Hematopoietic multipotent progenitor cell treated with erythropoietin and hydrocortisone succinate and interleukin-3 and kit ligand, for 8 days (in vitro differentiated cells): ENCODE results near the gene IMMP2L.
"Not testable (repeated sequence)": the region's sequence is repeated elsewhere in the genome, so short reads cannot be mapped to it uniquely, and the experiment has no call there.

ENCODE experiments used
- DNase-seq: peaks from one replicate; pipeline ENCODE4 v3.0.0-alpha.2; 2015

IMMP2L gene

DNA sequence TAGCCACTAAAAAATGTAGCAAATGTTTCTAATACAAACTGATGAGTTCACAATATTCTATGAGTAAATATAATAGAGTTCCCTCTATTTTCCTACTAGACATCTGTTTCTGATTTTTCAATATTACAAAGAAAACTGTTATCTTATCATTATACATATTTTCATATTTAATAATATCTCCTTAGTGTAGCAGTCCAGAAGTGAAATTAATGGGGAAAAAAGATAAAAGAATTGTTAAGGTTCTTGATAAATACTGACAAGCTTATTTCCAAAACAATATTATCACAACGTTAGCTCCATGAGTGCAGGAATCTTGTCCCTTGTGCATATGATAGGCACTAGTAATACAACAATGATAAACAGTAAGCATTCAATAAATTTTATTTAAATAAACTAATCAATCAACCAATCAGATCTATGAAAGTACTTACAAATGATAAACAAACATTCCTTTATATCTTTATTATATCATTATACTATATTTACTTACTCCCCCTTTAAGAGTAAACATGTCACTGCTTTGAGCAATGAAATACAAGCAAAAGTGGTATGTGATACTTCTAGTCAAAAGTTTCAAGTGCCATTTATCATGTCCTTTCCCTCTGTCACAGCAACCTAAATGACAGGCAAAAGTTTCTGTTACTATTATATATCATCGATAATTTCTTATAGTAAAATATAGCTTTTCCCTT is 103.1 kb downstream of the IMMP2L start:
- no peak for DNase-seq

DNA sequence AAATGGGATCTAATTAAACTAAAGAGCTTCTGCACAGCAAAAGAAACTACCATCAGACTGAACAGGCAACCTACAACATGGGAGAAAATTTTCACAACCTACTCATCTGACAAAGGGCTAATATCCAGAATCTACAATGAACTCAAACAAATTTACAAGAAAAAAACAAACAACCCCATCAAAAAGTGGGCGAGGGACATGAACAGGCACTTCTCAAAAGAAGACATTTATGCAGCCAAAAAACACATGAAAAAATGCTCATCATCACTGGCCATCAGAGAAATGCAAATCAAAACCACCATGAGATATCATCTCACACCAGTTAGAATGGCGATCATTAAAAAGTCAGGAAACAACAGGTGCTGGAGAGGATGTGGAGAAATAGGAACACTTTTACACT is 111.6 kb downstream of the IMMP2L start:
- not testable (repeated sequence) for DNase-seq

DNA sequence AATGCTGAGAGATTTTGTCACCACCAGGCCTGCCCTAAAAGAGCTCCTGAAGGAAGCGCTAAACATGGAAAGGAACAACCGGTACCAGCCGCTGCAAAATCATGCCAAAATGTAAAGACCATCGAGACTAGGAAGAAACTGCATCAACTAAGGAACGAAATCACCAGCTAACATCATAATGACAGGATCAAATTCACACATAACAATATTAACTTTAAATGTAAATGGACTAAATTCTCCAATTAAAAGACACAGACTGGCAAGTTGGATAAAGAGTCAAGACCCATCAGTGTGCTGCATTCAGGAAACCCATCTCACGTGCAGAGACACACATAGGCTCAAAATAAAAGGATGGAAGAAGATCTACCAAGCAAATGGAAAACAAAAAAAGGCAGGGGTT is 114.8 kb downstream of the IMMP2L start:
- not testable (repeated sequence) for DNase-seq

DNA sequence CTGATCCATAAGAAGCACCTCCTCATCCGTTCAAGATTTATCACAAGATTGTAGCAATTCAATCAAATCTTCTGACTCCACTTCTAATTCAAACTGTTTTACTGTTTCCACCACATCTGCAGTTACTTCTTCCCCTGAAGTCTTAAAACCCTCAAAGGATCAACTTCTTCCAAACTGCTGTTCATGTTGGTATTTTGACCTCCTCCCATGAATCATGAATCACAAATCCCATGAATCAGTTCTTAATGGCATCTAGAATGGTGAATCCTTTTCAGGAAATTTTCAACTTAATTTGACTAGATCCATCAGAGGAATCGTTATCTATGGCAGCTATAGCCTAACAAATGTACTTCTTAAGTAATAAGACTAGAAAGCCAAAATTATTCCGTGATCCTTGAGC is 122.3 kb downstream of the IMMP2L start:
- DNase-seq: no peak

DNA sequence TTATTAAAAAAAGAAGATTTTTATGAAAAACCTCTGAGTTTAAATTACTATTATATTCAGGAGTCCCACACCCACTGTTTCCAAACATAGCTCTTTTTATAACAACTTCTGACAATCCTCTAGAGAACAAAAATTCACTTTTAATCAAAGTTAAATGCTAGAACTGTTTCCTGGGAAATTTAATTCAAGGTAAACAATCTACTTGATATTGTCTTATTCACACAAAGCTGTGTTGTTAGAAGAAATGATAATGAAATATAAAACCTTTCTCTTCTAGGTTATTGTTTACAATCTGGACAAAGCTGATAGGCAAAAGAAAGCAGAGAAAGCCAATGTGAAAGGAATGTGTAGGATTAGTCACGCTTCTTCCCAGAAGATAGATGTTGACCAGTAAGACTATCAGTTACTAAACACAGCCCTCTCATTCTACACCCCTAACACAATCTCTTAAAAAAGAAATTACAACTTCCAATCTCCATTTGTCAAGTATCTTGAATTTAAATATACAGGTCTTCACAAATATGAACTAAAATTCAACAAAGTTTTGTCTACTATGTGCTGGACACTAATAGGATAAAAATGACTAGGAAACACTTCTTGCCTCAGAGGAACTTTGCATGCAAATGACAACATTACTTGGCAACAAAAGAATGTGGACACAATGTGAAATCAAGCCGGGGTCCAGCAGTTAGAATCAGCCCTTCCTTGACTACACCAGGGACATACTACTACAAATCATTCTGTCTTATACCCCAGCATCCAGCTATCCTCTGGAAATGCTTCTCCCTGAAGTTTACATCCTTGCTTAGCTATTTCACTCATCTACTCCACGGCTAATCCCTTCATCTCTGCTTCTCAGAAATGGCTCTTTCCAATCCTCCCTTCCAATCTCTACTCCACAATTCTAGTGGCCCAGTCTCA is 123.7 kb downstream of the IMMP2L start:
- DNase-seq: peak; percentile 65

DNA sequence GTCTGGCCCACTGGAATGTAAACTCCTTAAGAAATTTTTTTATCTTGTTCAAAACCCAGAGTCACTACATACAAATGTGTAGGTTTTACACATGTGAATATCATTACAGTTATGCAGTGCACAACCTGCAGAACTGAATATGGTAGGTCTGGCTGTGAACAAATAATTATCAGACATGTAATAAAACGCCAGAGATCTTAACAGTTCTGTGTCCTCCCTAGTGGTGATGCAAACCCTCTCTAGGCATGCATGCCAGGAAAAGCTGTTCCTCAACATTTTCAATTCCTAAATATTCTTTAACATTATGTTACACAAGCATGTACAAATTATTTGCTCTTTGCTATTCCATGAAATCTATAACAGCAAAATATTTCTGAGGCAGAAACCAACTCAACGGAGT is 124.6 kb downstream of the IMMP2L start:
- DNase-seq: no peak

DNA sequence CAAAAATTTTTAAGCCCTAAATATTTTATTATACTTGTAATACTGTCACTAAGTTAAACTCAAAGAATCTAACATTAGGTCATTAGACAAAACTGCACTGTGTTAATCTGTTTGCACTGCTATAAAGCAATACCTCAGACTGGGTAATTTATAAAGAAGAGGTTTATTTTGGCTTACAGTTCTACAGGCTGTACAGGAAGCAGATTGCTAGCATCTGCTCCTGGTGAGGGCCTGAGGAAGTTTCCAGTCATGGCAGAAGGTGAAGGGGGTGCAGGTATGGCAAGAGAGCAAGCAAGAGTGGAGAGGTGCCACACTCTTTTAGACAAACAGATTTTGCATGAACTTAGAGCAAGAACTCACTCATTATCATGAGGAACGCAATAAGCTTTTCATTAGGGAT is 125.7 kb downstream of the IMMP2L start:
- DNase-seq: no peak

DNA sequence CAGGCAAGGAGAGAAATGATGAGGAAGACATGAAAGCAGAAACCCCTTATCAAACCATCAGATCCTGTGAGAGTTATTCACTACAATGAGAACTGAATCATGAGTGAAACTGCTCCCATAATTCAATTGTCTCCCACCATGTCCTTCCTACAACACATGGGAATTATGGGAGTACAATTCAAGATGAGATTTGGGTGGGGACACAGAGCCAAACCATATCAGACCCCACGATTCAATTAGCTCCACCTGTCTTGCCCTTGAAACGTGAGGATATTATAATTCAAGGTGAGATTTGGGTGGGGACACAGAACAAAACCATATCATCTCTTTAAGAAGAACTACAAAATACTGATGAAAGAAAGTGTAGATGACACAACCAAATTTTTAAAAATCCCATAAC is 128.9 kb downstream of the IMMP2L start:
- DNase-seq: no peak

DNA sequence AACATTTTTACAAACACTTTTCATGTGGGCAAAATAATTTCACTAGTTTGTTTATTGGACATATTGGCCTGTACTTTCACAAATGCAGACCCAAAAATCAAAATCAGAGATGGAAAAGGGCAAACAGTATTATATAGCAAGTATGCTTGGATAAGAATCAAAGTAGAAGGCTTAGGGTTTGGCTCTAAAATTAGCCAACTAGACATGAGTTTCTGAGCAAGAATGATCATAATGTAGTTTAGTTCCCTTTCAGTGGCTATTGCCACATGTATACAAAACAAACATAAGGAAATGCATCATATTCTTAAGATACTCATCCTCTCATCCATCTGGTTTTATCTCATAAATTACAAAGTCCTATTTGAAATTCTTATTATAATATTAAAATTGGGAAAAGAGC is 132.5 kb downstream of the IMMP2L start:
- no peak for DNase-seq

DNA sequence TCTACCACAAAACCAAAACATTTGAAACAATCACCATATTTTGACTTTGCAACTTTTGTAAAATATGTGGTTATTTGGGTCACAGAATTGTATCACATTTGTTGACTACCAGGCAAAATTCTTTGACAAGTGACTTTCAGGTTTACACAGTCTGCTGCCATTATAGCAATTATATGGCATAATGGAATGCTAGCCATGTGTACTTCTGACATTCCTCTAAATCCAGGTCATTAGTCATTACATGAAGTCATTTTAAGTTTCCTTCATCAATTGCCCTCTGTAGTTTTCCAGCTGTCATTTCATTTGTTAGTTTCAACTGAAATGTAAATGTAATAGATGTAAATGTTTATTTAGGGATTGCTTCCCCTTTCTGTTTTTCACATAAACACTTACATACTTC is 137.5 kb downstream of the IMMP2L start:
- DNase-seq: no peak

DNA sequence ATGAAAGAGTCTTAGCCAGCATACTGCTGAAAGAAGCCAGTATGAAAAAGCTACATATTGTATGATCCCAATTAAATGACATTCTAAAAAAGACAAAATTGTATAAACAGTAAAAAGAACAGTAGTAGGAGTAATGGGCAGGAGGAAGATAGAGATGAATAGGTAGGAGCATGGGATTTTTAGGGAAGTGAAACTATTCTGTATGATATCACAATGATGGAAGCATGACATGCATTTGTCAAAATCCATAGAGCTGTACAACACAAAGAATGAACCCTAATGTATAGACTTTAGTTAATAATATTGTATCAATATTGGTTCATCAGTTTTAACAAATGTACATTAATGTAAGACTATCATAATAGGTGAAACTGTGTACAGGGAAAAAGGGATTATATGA is 147.9 kb downstream of the IMMP2L start:
- DNase-seq: no peak

DNA sequence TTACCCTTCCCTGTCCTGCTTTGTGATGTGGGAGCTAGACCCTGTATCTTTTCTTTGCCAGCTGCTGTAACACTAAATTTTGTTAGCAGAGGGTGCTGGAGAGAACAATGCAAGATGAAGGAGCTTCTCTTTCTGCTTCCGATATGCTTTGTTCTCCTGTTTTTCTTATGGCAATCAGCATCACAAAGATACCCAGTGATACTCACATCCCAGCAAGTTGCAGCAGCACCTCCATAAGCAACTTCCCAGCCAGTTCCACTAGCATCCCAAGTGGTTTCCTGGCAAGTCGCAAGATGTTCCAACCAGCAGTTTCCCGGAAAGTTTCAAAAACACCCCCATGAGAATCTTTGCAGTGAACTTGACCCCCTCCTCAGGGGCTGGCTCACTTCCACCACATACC is 148.6 kb downstream of the IMMP2L start:
- no peak for DNase-seq

DNA sequence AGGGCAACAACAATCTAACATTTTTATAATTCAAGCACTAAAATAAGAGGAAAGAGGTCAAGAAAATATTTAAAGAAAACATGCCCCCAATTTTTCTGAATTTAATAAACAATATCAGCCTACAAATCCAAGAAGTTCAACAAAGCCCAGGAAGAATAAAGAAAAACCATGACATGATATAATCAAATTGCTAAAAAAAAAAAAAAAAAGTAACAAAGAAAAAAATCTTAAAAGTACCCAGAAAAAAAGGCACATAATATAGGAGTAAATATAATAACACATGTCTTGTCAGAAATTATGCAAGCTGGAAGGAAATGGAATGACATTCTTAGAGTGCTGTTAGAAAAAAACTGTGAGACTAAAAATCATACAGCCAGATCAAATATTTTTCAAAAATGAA is 151.4 kb downstream of the IMMP2L start:
- DNase-seq: no peak

DNA sequence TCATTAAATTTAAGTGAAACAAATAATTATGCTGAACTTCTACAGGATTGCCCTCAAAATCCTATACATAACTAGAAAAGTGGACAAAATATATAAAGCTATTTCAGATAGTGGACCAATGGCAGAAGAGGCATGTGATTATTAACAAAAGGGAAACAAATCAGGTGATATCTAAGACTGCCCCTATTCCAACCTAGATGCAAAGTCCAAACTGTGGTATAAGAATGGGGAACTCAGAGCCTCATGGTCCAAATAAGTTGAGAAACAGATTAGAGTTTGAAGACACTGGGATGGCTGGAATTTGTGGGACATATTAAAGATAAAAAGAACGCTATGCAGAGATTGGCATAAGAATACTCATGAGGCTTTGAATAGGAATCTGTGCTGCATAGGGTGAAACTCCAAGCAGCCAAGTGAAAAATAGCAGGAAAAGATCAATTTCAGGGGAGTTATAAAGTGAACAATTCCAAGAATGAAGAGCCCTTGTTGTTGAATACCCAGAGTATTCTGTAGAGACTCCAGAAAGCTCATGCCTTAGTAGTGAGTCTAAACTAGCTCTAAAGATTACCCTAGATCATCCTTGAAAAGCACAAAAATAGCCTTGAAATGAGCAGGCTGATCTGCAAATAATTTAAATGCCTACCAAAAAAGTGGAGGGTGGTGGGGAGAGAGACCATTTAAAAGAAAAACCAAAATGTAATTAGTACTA is 152.4 kb downstream of the IMMP2L start:
- no peak for DNase-seq

DNA sequence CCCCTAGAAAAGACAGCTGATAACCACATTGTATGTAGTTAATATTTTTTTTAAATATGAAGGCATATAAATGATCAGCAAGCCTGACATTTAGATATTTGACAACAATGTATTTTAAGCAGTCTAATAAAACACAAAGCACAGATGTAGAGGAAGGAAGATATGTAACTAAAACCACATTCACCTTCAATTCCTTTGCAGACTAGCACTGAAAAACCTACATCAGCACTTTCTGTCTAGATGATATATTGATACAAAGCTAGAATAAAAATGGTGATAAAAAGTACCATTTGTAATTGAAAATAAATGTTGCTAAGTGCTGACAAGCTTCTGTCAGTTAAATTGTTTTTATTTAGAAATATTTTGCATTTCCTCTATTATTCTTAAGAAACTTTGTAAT is 153.6 kb downstream of the IMMP2L start:
- DNase-seq: no peak

DNA sequence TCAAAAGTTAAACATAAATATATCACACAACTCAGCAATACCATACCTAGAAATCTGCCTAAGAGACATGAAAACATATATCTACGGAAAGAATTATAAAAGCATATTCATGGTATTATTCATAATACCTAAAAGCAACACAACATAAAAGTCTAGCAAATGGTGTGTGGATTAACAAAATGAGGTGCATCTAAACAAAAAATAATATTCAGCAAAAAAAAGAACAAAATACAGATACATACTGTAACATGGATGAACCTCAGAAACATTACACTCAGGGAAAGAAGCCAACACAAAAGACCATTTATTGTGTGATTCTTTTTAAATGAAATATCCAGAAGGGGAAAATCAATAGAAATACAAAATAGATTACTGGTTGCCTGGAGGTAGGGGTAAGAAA is 155.0 kb downstream of the IMMP2L start:
- DNase-seq: no peak

DNA sequence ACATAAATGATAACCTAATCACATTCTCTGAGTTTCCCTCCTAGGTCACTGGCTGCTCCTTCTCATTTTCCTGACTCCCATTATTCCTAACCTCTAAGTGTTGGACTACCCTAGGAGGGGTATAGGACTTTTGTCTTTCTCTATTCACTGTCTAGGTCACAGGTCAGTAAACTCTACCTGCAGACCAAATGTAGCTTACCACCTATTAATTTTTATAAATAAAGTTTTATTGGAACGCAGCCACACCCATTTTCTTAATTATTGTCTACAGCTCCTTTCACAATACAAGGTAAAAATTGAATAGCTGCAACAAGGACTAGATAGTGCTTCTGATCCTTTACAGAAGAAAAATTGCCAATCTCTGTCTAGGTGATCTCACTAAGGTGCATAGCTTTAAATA is 156.7 kb downstream of the IMMP2L start:
- DNase-seq: no peak

DNA sequence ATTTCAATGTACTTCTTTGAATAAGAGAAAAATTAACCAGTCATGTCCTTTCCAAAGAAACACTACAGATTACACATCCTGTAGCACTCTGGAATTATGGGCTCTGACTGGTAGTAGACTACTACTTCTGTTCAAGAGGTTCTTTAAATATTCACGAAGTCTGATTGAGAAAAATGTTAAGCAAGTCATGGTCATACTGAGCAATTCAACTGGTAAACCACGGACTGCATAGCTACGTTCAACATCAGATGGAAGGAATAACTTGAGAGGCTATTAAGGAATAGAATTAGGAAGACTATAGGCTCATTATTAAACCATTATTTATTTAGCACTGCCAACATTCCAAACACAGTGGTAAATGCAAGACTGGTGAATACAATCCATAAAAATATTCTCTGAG is 160.8 kb downstream of the IMMP2L start:
- no peak for DNase-seq

DNA sequence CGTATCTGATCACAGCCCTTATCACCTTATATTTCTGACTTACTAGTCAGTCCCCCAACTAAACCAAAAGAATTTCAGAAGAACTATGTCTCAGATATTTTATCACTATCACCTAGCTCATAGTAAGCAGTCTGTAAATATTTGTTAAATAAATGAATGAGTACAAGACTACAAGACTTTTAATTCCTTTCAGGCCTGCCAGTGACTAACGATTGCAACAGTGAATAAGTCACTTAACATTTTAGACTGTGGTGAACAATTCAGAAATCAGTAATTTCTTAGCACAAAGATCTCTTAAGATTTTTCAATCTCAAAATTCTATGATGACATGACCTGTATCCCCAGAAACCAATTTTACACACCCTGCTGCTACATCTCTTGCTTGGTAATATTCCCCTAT is 162.2 kb downstream of the IMMP2L start:
- no peak for DNase-seq

DNA sequence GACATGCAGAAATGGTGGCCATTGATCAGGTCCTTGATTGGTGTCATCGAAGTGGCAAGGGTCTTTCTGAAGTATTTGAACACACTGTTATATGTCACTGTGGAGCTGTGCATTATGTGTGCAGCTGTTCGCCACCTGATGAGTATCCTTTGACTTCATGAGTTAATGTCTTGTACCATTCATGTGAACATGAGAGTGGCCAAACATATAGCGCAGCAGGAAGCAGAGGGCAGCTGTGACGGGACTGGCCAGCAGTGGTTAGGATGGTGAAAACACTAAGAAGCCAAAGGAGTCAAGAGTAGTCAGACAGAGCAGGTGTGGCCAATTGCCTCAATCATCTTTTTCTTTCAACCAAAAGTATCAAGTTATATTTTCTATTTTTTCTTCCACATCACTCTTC is 167.4 kb downstream of the IMMP2L start:
- no peak for DNase-seq

DNA sequence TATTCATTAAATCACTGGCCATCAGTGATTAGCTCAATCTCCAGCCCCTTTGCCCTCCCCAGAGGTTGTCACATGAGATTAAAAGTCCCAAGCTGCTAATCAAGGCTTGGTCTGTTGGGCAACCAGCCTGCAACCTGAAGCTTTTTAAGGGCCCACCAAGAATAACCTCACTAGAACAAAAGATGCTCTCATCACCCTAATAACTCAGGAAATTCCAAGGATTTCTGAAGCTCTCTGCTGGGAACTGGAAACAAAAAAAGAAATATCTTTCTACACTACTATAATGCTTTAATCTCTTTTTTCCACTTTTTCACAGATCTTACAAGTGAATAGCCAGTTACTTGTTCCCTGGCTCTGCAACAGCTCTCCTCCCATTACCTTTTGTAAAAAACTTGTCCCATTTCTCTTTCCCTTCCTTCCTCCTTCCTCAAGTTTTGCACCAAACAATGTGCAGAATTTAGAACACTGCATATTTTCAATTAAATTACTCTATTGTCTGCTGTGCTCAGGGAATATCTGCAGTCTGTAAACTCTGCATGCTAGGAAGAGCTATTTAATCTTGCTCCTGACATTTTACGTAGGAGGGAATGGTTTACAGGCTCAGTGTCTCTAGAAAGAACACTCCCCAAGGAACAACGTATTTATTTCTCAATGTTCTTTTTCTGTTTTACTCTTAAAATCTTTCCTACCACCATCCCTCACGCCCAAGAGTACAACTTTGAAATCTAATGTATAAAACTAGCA is 169.1 kb downstream of the IMMP2L start:
- no peak for DNase-seq

DNA sequence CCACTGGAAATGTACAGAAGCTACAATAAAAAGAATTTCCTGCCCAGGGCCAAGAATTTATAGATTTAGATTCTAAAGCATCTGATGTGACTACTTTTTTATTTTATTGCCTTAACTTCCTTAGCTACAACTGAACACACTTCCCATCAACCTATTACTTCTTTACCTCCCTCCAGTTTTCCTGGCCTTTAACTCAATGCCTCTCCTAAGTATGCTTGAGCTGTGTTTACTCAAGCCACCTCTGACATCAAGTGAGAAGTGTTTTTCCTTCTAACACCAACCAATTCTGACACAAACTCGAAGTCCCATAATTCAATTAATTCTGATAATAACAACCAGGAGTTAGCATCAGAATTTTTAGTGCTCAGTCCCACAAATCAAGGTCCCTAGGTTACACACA is 170.0 kb downstream of the IMMP2L start:
- DNase-seq: no peak

DNA sequence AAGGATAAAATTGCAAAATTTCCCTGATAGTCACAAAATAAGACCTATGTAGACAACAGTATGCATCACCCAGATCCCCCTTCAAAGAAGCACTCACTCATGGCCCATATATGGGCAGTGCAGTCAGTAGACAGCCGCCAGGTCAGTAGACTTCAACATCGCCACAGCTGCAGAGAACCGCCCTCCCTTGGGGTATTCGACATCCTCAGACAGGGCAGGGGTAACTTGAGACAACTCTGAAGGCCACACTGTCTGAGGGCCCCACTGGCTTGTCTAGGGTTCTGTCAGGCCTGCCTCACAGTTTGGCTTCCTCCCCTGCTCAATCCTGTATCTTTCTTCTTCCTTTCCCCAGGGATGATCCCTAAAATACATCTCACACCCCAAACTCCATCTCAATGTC is 172.3 kb downstream of the IMMP2L start:
- DNase-seq: no peak
